HG02943 (cell line): Measurements from ENCODE around the gene NOD2.

Experiments used
- ATAC-seq: cut with Tn5 transposase; IDR thresholded peaks from one replicate; pipeline ENCODE4 v1.9.1; 2021; ENCODE audit warnings: mild to moderate bottlenecking, low read depth, moderate library complexity; ENCODE audit not compliant: unreplicated experiment

NOD2 gene

GRCh38 chr16:50712560-50712898 lies 19.1 kb downstream of the NOD2 start:
- no peak for ATAC-seq

- no peak for ATAC-seq
Observed at GRCh38 chr16:50712956-50713355, 19.6 kb downstream of the NOD2 start.

GRCh38 chr16:50717091-50717490 lies 23.7 kb downstream of the NOD2 start:
- no peak for ATAC-seq

GRCh38 chr16:50717494-50717893 lies 24.1 kb downstream of the NOD2 start:
- no peak for ATAC-seq

DNA sequence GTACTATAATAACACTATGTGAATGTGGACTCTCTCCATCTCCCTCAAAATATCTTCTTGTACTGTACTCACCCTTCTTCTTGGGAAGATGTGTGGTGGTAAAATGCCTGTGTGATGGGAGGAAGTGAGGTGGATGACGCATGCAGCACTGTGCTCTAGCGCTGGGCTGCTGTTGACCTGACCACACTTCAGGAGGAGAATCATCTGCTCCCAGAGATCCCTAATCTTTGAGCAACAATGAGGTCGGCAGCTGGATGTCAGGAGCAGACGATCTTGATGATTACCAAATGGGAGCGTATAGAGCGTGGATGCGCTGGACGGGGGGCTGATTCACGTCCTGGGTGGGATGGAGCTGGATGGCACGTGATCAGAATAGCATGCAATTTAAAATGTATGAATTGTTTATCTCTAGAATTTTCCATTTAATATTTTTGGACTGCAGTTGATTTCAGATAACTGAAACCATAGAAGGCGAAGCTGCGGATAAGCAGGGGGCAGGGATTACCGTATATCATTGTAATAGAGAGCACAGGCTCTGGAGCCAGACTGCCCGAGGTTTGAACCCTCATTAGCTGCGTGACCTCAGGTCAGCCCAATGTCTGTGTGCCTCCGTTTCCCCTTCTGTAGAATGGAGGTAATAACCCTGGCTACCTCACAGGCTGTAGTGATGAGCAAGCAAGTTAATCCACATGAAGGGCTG lies 24.8 kb downstream of the NOD2 start:
- ATAC-seq: no peak

DNA sequence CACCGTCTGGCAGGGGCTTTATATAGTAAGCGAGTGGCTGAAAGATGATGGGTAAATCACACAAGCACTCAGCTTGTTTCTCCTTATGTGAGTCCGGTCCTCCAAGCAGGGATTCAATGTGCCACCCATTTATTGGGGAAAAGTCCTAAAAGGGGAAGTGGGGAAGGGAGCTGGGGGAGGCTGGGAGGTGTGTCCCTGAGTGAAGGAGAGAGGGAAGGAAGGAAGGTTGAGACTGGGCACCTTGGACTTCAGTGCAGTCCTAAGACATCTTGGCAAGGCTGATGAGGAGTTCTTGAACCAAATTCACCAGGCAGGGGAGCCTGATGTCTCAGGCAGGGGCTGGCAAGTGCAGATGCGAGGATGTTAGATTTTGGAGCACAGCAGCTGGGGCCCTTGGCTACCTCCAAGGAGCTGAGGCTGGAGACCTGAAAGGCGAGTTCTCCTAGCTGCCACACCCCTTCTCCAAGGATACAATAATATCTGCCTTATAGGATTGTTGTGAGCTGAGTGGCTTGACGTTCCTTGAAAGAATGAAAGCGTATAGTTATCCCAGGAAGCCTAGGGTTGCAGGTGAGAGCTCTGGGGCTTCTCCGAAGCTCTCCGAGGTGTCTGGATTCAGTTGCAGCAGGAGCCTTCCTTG lies 25.5 kb downstream of the NOD2 start:
- no peak for ATAC-seq

DNA sequence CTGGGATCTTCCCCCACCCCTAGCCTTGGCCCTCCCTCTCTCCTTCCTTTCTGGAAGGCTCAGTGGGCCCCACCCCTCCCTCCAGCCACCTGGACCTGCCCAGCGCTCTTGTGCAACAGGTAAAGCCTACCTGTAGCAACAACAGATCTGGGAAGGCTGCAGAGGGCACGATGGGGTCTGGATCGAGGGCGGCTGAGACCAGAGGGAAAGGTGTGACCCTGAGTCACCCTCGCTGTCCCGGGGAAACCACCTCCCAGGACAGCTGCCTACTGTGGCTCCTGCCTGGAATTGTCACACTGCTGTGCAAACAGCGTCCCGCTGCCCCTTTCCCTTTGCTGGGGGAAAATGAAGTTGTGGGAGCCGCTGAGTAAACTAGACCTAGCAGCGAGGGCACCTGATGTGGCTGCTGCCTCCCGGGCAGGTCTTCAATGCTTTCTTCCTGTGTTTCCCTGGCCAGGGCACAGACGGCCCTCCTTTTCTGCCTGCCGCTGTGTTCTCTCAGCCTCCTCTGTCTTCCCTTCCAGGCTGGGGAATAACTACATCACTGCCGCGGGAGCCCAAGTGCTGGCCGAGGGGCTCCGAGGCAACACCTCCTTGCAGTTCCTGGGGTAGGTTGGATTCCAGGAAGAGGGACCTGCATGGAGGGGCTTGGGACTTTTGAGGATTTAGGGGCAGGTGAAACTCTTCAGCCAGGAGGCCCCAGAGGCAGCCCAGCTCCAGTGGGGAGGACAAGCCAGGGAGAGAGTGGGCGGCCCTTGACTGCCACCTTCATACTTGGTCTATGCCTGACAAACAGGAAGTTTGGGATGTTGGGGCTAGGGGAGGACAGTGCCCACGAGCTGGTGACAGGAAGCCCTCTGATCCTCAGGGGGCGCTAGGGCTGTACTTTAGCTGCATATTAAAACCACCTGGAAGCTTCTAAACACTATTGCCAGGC lies 26.3 kb downstream of the NOD2 start:
- no peak for ATAC-seq

GRCh38 chr16:50721549-50722404 lies 28.4 kb downstream of the NOD2 start:
- no peak for ATAC-seq

DNA sequence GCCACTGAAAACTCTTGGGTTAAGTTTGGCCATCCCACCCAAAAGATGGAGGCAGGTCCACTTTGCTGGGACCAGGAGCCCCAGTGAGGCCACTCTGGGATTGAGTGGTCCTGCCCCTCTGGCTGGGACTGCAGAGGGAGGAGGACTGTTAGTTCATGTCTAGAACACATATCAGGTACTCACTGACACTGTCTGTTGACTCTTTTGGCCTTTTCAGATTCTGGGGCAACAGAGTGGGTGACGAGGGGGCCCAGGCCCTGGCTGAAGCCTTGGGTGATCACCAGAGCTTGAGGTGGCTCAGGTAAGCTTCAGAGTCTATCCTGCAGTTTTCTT lies 29.0 kb downstream of the NOD2 start:
- ATAC-seq: no peak

GRCh38 chr16:50722960-50723359 lies 29.6 kb downstream of the NOD2 start:
- no peak for ATAC-seq

- ATAC-seq: no peak
Observed at GRCh38 chr16:50724306-50724705, 30.9 kb downstream of the NOD2 start.

DNA sequence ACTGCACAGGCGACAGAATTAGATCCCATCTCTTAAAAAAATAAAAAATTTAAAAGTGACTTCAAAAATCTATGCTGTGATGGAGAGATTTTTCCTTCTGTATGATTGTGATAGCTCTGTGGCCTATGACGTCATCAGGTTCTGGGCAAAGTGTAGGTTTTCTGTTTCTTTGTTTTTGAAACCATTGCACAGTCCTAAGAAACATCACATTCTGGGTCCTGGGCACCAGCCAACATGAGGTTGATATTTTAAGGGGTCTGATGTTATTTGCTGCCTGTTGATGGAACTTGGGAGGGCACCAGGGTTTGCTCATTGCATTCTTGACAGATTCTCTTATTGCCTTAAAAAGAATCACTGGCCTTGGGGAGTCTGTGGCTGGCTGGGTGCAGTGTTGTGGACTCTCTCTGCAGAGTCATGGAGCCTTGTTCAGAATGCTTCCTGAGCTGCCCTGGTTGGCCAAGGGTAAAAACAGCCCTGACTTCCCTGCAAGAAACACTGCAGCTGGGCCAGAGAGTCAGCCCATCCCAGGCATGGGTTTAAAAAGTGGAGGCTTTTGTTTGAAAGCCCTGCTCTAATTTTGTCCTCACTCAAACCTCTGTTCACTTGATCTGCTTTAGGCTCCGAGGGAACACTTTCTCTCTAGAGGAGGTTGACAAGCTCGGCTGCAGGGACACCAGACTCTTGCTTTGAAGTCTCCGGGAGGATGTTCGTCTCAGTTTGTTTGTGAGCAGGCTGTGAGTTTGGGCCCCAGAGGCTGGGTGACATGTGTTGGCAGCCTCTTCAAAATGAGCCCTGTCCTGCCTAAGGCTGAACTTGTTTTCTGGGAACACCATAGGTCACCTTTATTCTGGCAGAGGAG lies 38.0 kb downstream of the NOD2 start:
- ATAC-seq: no peak

DNA sequence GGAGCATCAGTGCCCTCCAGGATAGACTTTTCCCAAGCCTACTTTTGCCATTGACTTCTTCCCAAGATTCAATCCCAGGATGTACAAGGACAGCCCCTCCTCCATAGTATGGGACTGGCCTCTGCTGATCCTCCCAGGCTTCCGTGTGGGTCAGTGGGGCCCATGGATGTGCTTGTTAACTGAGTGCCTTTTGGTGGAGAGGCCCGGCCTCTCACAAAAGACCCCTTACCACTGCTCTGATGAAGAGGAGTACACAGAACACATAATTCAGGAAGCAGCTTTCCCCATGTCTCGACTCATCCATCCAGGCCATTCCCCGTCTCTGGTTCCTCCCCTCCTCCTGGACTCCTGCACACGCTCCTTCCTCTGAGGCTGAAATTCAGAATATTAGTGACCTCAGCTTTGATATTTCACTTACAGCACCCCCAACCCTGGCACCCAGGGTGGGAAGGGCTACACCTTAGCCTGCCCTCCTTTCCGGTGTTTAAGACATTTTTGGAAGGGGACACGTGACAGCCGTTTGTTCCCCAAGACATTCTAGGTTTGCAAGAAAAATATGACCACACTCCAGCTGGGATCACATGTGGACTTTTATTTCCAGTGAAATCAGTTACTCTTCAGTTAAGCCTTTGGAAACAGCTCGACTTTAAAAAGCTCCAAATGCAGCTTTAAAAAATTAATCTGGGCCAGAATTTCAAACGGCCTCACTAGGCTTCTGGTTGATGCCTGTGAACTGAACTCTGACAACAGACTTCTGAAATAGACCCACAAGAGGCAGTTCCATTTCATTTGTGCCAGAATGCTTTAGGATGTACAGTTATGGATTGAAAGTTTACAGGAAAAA lies 38.8 kb downstream of the NOD2 start:
- no peak for ATAC-seq

- no peak for ATAC-seq
Observed at GRCh38 chr16:50733468-50733867, 40.1 kb downstream of the NOD2 start.

DNA sequence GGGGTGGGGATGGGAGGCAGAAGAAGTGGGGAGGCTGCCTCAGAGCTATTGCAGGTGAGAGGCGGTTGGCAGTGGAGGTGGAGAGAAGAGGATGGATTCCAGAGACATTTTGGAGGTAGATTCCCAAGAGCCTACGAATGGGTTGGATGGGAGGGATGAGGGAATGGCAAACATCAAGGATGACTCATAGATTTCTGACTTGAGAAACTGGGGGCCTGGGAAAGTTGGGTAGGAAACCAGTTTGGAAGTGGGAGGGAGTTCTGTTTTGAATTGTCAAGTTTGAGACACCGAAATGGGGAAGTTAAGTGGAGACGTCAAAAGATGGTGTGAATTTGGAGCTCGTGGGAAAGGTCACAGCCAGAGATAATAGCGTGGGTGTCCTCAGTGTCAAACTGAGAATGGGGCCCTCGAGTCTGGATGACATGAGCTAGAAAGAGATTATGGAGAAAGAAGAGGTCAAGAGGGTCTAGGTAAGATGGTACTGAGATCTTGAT lies 42.3 kb downstream of the NOD2 start:
- no peak for ATAC-seq

GRCh38 chr16:50736448-50736847 lies 43.0 kb downstream of the NOD2 start:
- no peak for ATAC-seq

DNA sequence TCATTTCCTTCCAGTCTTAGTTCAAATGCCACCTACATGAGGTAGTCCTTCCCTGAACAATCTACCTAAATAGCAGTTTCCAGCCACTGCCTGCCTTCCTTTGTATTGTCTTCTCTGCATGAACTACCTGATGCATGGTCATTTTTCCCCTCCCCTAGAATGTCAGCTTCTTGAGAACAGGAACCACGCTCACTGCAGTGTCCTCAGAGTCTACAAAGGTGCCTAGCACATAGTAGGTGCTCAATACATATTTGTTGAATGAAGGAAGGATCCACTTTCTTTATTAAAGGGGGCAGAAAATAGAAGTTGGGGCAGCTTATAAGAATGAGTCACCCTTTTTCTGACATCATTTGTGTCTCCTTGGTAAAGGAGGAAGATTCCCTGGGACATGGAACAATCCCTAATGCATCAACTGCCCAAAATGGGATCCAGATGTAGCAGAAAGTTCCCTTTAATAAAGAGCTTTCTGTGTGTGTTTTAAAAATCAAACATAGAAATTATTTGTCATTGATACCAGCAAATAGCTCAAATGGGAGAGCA lies 44.1 kb downstream of the NOD2 start:
- no peak for ATAC-seq

GRCh38 chr16:50739031-50739430 lies 45.6 kb downstream of the NOD2 start:
- no peak for ATAC-seq
